Measurements from ENCODE around the gene ARHGAP23. TPM values are rescaled to one million over a fixed set of nuclear protein-coding genes. Genes with fewer than 3 reads are reported as not detected.
"Not testable (repeated sequence)": the region's sequence is repeated elsewhere in the genome, so short reads cannot be mapped to it uniquely, and the experiment has no call there.

The ARHGAP23 gene
- polyA plus RNA-seq, 5 donors, result 27.3 to 38.1 (median 31.9) TPM

DNA sequence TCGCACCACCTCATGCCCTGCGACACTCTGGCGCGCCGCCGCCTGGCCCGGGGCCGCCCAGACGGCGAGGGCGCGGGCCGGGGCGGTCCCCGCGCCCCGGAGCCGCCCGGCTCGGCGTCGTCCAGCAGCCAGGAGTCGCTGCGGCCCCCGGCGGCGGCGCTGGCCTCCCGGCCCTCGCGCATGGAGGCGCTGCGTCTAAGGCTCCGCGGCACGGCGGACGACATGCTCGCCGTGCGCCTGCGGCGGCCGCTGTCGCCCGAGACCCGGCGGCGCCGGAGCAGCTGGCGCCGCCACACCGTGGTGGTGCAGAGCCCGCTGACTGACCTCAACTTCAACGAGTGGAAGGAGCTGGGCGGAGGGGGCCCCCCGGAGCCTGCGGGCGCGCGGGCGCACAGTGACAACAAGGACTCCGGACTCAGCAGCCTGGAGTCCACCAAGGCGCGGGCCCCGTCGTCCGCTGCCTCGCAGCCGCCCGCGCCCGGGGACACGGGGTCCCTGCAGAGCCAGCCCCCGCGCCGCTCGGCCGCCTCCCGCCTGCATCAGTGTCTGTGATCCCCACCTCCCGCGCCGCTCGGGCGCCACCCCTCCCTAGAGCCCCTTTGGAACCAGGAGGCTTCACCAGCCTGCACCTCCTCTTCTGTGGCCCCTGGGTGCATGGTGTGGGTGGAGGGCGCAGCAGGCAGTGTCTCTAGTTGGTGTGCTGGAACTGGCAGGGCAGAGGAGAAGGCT is 82.3 kb downstream of the ARHGAP23 start:
- DNase-seq, result peak; percentile 41 to 42

- DNase-seq, result no peak
These were observed 83.2 kb downstream of the ARHGAP23 start for GRCh38 chr17:38511150-38512108.

- DNase-seq, result no peak
These were observed 84.3 kb downstream of the ARHGAP23 start for GRCh38 chr17:38512473-38513058.

DNA sequence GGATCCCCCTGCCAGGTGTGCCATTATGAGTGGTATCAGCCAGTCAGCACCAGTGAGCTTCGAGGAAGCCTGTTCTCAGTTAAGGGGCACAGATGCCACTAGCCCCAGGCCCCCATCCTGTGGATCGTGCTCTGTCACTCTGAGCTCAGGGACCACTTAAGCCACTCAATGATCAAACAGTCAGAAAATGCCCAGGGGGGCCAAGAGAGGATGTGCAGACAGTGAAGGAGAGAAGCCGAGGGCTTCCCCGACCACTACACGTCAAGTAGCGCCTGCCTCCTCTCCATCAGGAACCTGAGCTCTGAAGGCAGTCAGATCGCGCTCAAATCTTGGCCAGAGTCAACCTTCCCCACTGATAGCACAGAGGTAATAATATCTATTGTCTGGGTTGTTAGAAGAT is 98.3 kb downstream of the ARHGAP23 start:
- DNase-seq, result not testable (repeated sequence)

DNA sequence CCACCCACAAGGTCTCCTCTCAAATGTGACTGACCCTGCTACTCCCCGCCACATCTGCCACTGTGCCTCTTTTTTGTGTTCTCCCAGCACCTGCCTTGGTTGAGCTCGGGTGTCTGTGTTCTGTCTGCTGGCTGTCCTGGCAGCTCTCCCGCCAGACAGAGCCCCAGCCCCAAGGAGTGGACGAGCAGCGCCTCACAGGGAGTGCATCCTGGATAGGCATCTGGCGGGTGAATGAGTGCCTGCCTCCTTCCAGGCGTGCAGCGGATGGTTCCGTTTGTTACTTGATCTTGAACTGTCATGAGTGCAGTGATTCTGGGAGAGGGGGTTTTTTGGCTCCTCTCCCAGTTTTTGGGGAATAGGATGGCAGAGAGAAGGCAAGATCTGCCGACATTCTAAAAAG is 99.9 kb downstream of the ARHGAP23 start:
- DNase-seq, result not testable (repeated sequence)

DNA sequence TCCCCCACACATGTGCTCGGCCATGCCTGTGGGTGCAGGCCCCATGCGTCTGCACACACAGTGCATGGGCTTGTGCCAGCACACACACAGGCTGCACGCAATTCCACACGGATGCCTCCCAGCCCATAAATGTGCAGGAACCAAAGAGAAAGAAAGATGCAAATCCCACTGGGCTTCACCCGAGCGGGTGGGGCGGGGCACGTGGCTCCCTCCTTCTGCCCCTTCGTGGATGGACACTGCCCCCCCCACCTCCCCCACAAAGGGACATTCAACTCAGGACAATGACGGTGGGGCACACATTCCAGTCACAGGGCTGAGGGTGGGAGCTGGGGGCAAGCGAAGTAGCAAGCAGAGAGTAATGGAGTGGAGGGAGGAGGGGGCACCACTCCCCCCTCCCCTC is 102.6 kb downstream of the ARHGAP23 start:
- DNase-seq, result not testable (repeated sequence)

DNA sequence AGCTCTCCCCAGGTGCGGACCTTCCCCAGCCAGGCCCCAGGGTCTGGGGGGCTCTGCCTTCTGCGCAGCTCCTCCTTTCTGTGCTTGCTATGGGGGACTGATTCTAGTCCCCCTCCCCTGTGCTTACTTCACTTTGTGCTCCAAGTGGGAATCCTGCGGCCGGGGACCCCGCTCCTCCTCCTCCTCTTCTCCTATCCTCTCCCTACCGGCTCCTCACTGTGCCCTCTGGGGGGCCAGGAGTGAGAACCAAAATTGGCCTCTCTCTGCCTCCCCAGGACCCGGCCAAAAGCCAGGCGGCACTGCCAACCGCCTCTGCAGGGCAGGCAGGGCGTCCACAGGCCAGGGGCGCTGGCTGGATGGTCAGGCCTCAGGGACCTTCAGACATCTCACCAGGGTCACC is 103.5 kb downstream of the ARHGAP23 start:
- not testable (repeated sequence) for DNase-seq

- DNase-seq, result no peak
These were observed 104.2 kb downstream of the ARHGAP23 start for GRCh38 chr17:38532451-38532850.

GRCh38 chr17:38533241-38533640 is 105.0 kb downstream of the ARHGAP23 start:
- no peak for DNase-seq

DNA sequence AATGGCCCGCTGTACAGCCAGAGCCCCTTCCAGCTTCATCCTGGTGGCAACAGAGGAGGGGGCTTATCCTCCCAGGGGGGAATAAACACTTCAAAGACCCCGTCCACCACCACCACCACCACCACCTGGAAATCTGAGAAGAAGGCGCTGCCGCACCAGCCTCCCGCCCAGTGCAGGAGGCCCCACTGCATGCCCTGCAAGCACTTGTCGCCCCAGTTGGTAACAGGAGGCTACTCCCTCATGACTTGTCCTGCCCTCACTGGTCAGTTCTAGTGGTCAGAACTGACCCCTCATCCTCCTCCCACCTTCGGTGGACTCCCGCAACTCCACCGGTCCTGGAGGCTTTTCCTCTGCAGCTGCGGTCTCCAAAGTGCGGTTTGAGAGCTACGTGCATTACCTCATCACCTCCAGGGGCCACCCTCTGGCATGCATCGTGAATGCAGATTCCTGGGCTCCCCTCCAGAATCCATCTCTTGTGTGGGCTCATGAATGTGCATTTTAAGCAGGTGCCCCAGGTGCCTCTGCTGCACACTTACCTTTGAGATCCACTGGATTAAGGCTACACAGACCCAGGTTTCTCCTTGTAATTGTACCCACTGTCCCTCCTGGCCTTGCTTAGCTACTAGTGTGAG is 105.7 kb downstream of the ARHGAP23 start:
- no peak for DNase-seq

GRCh38 chr17:38534498-38534885 is 106.2 kb downstream of the ARHGAP23 start:
- no peak for DNase-seq

DNA sequence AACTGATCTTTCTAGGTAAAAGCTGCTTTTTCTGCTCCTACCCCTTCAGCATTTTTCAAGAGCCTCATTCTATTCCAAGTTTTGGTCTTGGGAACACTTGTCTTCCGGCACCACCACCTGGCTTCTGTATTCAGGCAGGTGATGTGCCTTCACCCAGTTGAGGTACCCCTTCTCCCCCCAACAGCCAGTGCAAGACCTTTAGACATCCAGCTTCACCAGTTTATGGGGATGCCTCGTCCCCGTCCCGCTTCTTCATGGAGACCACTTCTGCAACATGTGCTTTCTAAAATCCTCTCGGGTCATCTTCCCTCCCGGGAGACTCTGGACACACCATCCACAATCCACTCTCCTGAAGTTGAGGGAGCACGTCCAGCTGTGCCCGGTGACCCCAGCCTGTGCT is 107.6 kb downstream of the ARHGAP23 start:
- DNase-seq, result no peak

DNA sequence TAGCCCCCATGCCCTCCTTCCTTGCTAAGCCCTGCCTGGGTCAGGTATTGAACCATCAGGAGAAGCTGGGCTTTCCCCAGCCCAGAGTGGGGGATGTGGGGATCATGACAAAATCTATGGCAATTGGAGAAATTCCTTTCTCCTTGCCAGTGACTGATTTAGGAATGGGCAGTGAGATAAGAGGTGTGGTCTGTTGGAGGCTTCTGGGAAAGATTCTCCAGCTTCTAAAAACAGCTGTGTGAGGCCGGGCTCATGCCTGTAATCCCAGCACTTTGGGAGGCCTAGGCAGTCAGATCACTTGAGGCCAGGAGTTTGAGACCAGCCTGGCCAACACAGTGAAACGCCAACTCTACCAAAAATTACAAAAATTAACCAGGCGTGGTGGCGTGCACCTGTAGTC is 108.4 kb downstream of the ARHGAP23 start:
- no peak for DNase-seq

GRCh38 chr17:38538906-38539305 is 110.6 kb downstream of the ARHGAP23 start:
- no peak for DNase-seq

GRCh38 chr17:38539386-38539785 is 111.1 kb downstream of the ARHGAP23 start:
- DNase-seq, result no peak

DNA sequence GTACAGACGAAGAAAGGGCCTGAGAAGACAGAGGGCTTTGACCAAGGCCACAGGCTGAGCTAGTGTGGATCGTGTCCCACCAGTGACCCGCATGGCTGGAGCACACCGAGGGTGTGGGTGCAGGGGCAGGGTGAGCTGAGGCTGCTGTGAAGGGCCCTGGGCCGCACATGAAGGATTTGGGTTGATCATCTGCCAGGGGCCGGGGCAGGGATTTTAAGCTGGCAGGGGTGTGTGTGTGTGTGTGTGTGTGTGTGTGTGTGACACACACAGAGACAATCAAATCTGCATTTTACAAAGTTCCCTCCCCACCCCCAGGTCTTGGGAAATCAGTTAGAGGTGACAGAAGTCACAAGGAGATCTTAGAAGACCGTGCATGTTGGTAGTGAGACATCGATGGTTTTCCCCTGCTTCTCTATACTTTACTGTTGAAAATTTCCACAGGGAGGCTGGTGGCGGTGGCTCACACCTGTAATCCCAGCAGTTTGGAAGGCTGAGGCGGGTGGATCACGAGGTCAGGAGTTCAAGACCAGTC is 112.3 kb downstream of the ARHGAP23 start:
- DNase-seq, result no peak

GRCh38 chr17:38541281-38541680 is 113.0 kb downstream of the ARHGAP23 start:
- DNase-seq, result no peak

DNA sequence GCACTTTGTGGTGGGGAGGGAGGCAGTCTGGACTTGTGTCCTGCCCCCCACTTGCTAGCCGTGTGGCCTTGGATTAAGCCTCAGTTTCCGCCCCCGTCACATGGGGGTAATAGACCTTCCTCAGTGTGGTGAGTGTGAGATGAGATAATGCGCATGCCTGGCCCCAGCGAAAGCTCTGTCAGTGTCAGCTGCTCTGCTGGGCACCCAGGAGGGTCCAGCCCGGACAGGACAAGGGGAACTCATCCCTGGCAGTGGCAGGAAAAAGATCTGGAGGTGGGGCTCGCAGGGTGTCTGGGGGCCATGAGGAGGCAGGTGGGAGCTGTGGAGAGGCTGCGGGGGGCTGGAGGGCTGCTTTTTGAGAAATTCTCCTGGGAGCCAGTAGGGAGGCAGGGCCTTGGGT is 114.0 kb downstream of the ARHGAP23 start:
- no peak for DNase-seq

GRCh38 chr17:38543403-38544174 is 115.3 kb downstream of the ARHGAP23 start:
- no peak for DNase-seq

DNA sequence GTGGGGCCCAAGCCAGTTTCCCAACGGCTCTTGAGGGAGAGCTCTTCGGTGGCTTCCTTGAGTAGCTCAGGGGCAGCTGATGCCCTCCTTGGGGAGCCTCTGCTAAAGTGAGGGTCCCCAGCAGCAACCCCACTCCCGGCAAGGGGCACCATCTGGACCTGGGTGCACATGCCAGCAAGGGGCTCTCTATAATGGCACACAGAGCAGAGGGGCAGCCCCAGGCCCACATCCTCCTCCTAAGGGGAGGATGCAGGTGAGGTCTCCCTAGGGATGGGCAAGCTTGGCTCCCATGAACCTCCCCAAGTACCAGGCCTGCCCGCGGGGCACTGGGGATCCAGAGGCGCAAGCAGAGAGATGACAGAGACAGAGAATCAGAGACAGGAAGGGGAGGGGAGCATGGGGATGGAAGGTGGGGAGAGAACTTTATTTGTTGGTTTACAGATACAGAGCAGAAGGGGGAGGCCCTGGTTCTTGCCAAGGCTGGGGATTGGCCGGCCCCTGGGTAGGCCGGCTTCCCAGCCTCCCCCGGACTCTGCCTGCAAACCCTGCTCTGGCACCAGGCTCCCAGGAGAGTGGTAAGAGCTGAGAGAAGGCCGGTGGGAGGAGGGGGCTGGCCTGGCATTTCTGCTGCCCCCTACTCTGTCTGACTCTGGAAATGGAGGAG is 116.0 kb downstream of the ARHGAP23 start:
- no peak for DNase-seq
